Sigmoid colon (tissue), 4 donors: ENCODE measurements around the gene TRIM44.

Experiments
- CTCF ChIP-seq, 4 experiments: fragments of 450-650 bp in 3 of 4; fragments of 200-600 bp in 1 of 4; IDR thresholded peaks; one replicate each; pipeline ENCODE4 v1.5.1; 2016 to 2019; ENCODE audit warnings: antibody characterized with exemption in 4 of 4, mild to moderate bottlenecking in 3 of 4, moderate library complexity in 2 of 4
- POLR2AphosphoS5 ChIP-seq, 4 donors: sonication (generic); formaldehyde crosslinking; IDR thresholded peaks; one replicate each; pipeline ENCODE4 v1.6.1; 2017; ENCODE audit warnings: antibody characterized with exemption in 4 of 4

GRCh38 chr11:35859301-35859700 is 196.7 kb downstream of the TRIM44 start:
- TF ChIP-seq POLR2AphosphoS5 (IDR thresholded peaks at IDR 0.05) (no peak), CTCF (IDR thresholded peaks at IDR 0.05) (no peak)
